DOHH2 (cell line): Measurements from ENCODE around the gene MMD.
A peak's percentile ranks its signal among the peaks of the same experiment; 100 is the strongest.
"Not testable (repeated sequence)": the region's sequence is repeated elsewhere in the genome, so short reads cannot be mapped to it uniquely, and the experiment has no call there.

Experiments used
- H3F3A ChIP-seq: fragments of 200-600 bp; sonication (generic), shearing (Covaris generic); 2 replicates; pipeline ENCODE4 v1.6.0; 2016; ENCODE audit warnings: antibody characterized with exemption, mild to moderate bottlenecking; ENCODE audit not compliant: control insufficient read depth, insufficient read depth
- H3K27ac ChIP-seq: fragments of 200-600 bp; sonication (generic); 2 replicates; pipeline ENCODE4 v1.5.1; 2014; ENCODE audit warnings: low read depth, mild to moderate bottlenecking, low read length, moderate library complexity
- H3K27me3 ChIP-seq: fragments of 200-600 bp; sonication (generic); 2 replicates; pipeline ENCODE4 v1.6.1; 2014; ENCODE audit warnings: mild to moderate bottlenecking, low read length, mixed read lengths; ENCODE audit not compliant: control insufficient read depth
- H3K36me3 ChIP-seq: fragments of 200-600 bp; sonication (generic); 2 replicates; pipeline ENCODE4 v1.6.1; 2014; ENCODE audit warnings: mild to moderate bottlenecking, low read length, moderate library complexity, mixed read lengths; ENCODE audit not compliant: control insufficient read depth
- H3K4me1 ChIP-seq: fragments of 200-600 bp; sonication (generic); 2 replicates; pipeline ENCODE4 v1.6.1; 2014; ENCODE audit warnings: mild to moderate bottlenecking, low read length, mixed read lengths; ENCODE audit not compliant: control insufficient read depth
- H3K4me2 ChIP-seq: fragments of 200-600 bp; sonication (generic); 2 replicates; pipeline ENCODE4 v1.6.0; 2014; ENCODE audit warnings: mild to moderate bottlenecking, low read length, moderate library complexity
- H3K4me3 ChIP-seq: fragments of 200-600 bp; sonication (generic); 2 replicates; pipeline ENCODE4 v1.5.1; 2014; ENCODE audit warnings: mild to moderate bottlenecking, low read length, mixed read lengths
- H3K79me2 ChIP-seq: fragments of 200-600 bp; sonication (generic); 2 replicates; pipeline ENCODE4 v1.6.1; 2014; ENCODE audit warnings: mild to moderate bottlenecking, low read length, mixed read lengths; ENCODE audit not compliant: control insufficient read depth
- H3K9me2 ChIP-seq: fragments of 200-600 bp; sonication (generic); replicated peaks from 2 replicates; pipeline ENCODE4 v1.6.1; 2014; ENCODE audit warnings: mild to moderate bottlenecking, low read length, mixed read lengths; ENCODE audit not compliant: control insufficient read depth
- H3K9me3 ChIP-seq: fragments of 200-600 bp; sonication (generic); 2 replicates; pipeline ENCODE4 v1.6.1; 2014; ENCODE audit warnings: antibody characterized with exemption, low read length, mixed read lengths; ENCODE audit not compliant: control insufficient read depth, insufficient read depth
- H4K20me1 ChIP-seq: fragments of 200-600 bp; sonication (generic); 2 replicates; pipeline ENCODE4 v1.6.0; 2014; ENCODE audit warnings: low read depth, mild to moderate bottlenecking, antibody characterized with exemption, low read length, moderate library complexity; ENCODE audit not compliant: control insufficient read depth, insufficient read depth
- CTCF ChIP-seq: fragments of 200-600 bp; sonication (generic); IDR thresholded peaks from one replicate; pipeline ENCODE4 v1.5.1; 2014; ENCODE audit warnings: antibody characterized with exemption, mild to moderate bottlenecking, low read depth, low read length; ENCODE audit not compliant: poor library complexity, severe bottlenecking
- EZH2phosphoT487 ChIP-seq: fragments of 200-600 bp; sonication (generic); IDR thresholded peaks from 2 replicates; pipeline ENCODE4 v1.6.1; 2017; ENCODE audit warnings: borderline replicate concordance, mild to moderate bottlenecking, antibody characterized with exemption, low read length, moderate library complexity, mixed read lengths

MMD gene

GRCh38 chr17:55433029-55433628 lies 11.5 kb upstream of the MMD start:
- no peak overlapping the region for H3K27ac ChIP-seq
- H3K4me1 ChIP-seq: peaks cover 76% of the 10 kb centered on the region
- H3K79me2 ChIP-seq: no peaks in the 10 kb centered on the region
- H3F3A ChIP-seq: peaks cover 28% of the 10 kb centered on the region
- no peaks in the 10 kb centered on the region for H3K27me3 ChIP-seq
- H3K36me3 ChIP-seq: no peaks in the 10 kb centered on the region
- TF ChIP-seq CTCF (no peak), EZH2phosphoT487 (no peak)
- no peak overlapping the region for H3K4me2 ChIP-seq
- H3K9me3 ChIP-seq: no peaks in the 10 kb centered on the region
- H3K9me2 ChIP-seq: no peaks in the 10 kb centered on the region
- H3K4me3 ChIP-seq: no peak overlapping the region
- no peaks in the 10 kb centered on the region for H4K20me1 ChIP-seq

GRCh38 chr17:55432358-55433028 lies 10.9 kb upstream of the MMD start:
- Histone ChIP-seq H3K4me1 (peaks cover 75% of the 10 kb centered on the region), H3K4me2 (no peak overlapping the region)
- TF ChIP-seq CTCF (no peak), EZH2phosphoT487 (no peak)

GRCh38 chr17:55431914-55432313 lies 10.3 kb upstream of the MMD start:
- not testable (repeated sequence) for H3K27ac ChIP-seq, H3K27me3 ChIP-seq
- peaks cover 76% of the 10 kb centered on the region for H3K4me1 ChIP-seq

More at GRCh38 chr17:55432358-55433028, 10.9 kb upstream of the MMD start:
- H4K20me1 ChIP-seq: no peaks in the 10 kb centered on the region
- H3K36me3 ChIP-seq: no peaks in the 10 kb centered on the region
- H3K9me2 ChIP-seq: no peaks in the 10 kb centered on the region
- H3K27me3 ChIP-seq: no peaks in the 10 kb centered on the region
- H3K79me2 ChIP-seq: no peaks in the 10 kb centered on the region
- no peak overlapping the region for H3K27ac ChIP-seq
- H3K4me3 ChIP-seq: no peak overlapping the region
- H3K9me3 ChIP-seq: no peaks in the 10 kb centered on the region
- H3F3A ChIP-seq: peaks cover 24% of the 10 kb centered on the region

GRCh38 chr17:55430541-55431288 lies 9.1 kb upstream of the MMD start:
- H3K4me3 ChIP-seq: 0 out of 2 replicates have a peak overlapping the region, but pooled peaks have one; percentile 10
- peak overlapping the region; percentile 63 for H3K27ac ChIP-seq
- TF ChIP-seq EZH2phosphoT487 (no peak), CTCF (no peak)
- peak overlapping the region; percentile 40 for H3K4me2 ChIP-seq
- H3K36me3 ChIP-seq: no peaks in the 10 kb centered on the region
- H4K20me1 ChIP-seq: no peaks in the 10 kb centered on the region
- no peaks in the 10 kb centered on the region for H3K9me2 ChIP-seq
- H3F3A ChIP-seq: peaks cover 12% of the 10 kb centered on the region; the same call in 1 of the 2 replicates
- H3K27me3 ChIP-seq: no peaks in the 10 kb centered on the region
- H3K4me1 ChIP-seq: peaks cover 76% of the 10 kb centered on the region
- H3K79me2 ChIP-seq: no peaks in the 10 kb centered on the region
- H3K9me3 ChIP-seq: no peaks in the 10 kb centered on the region

More at GRCh38 chr17:55431914-55432313, 10.3 kb upstream of the MMD start:
- H3F3A ChIP-seq: peaks cover 20% of the 10 kb centered on the region
- H3K9me3 ChIP-seq, H3K4me3 ChIP-seq, H3K9me2 ChIP-seq, H3K4me2 ChIP-seq, H3K79me2 ChIP-seq, H3K36me3 ChIP-seq, H4K20me1 ChIP-seq: not testable (repeated sequence)
